HG03045 (cell line): Measurements from ENCODE around the gene ANO4.

ENCODE experiments used
- ATAC-seq: cut with Tn5 transposase; IDR thresholded peaks from one replicate; pipeline ENCODE4 v1.9.1; 2021; ENCODE audit warnings: mild to moderate bottlenecking, moderate library complexity; ENCODE audit not compliant: unreplicated experiment

The ANO4 gene

GRCh38 chr12:101168001-101168400 is 373.4 kb downstream of the ANO4 start:
- no peak for ATAC-seq

GRCh38 chr12:101172316-101172715 is 377.7 kb downstream of the ANO4 start:
- no peak for ATAC-seq

- no peak for ATAC-seq
These were observed 378.7 kb downstream of the ANO4 start for GRCh38 chr12:101173197-101173749.

GRCh38 chr12:101174541-101174940 is 380.0 kb downstream of the ANO4 start:
- ATAC-seq: no peak
